Measurements from ENCODE around the gene ABCG4.

- TF ChIP-seq, protein P1, sequence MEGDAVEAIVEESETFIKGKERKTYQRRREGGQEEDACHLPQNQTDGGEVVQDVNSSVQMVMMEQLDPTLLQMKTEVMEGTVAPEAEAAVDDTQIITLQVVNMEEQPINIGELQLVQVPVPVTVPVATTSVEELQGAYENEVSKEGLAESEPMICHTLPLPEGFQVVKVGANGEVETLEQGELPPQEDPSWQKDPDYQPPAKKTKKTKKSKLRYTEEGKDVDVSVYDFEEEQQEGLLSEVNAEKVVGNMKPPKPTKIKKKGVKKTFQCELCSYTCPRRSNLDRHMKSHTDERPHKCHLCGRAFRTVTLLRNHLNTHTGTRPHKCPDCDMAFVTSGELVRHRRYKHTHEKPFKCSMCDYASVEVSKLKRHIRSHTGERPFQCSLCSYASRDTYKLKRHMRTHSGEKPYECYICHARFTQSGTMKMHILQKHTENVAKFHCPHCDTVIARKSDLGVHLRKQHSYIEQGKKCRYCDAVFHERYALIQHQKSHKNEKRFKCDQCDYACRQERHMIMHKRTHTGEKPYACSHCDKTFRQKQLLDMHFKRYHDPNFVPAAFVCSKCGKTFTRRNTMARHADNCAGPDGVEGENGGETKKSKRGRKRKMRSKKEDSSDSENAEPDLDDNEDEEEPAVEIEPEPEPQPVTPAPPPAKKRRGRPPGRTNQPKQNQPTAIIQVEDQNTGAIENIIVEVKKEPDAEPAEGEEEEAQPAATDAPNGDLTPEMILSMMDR (IDR thresholded peaks at IDR 0.05), result no peak
- TF ChIP-seq POLR2A (IDR thresholded peaks at IDR 0.05), result no peak
Observed at GRCh38 chr11:119116601-119117000, 32.3 kb upstream of the ABCG4 start.
